GM18519 (cell line): Measurements from ENCODE around the gene MKNK1.

Experiments
- ATAC-seq: cut with Tn5 transposase; IDR thresholded peaks from one replicate; pipeline ENCODE4 v1.9.1; 2021; ENCODE audit warnings: mild to moderate bottlenecking, moderate library complexity; ENCODE audit not compliant: unreplicated experiment, low FRiP score

MKNK1 gene

DNA sequence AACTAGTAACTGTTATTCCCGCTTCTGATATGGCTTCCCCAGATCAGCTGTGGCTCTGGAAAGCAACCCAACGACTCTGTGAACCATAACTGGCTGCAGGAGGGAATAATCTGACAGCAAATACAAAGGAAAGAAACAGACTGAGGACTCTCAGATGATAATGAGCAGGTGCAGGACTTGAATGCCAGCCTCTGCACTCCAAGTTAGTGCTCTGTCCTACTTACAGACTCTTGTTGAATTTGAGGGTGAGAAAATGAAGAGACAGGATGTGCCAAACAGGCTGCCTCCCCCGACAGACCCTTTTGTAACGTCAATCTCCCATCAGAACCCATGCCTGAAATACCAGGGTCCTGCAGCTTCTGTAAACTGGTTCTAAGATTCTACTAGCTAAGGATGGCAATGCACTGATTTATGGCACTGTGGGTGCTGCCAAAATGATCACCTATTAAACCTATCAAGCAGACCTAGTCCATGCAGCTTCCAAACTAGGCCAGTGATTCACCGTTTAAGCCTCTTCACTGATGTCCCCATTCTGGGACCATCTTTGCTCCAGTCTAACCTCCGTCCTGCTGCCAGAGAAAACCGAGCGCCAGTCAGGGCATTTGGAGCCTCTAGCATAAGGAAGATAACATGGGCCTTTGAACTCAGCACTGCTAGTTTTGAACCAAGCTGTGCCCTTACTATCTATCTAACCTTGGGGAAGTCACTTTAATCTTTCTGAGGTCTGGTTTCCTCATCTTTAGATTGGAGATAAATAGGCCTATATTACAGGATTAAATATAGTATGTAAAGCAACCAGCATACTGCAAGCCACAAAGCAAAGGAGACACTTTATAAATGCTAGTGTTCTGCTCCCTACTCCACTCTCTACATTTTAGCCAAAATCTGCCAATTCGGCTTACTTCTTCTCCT is 4.8 kb downstream of the MKNK1 start:
- no peak for ATAC-seq

DNA sequence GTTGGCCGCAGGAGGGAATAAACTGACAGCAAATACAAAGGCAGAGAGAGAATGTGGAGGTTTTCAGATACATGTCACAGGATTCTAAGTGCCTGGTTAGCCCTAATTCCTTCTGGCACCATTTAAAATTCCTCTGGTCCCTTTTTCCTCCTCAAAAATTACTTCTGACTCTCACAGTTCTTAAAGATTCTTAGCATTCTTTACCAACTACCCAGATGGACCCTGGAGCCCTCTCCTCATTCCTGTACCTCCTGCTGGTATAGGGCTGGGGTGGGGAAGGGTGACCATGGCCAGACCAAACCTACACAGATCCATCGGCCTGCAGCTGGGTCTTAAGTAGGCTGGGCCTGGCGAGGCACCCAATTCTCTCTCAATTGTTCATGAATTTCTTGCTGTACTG is 7.2 kb downstream of the MKNK1 start:
- no peak for ATAC-seq

DNA sequence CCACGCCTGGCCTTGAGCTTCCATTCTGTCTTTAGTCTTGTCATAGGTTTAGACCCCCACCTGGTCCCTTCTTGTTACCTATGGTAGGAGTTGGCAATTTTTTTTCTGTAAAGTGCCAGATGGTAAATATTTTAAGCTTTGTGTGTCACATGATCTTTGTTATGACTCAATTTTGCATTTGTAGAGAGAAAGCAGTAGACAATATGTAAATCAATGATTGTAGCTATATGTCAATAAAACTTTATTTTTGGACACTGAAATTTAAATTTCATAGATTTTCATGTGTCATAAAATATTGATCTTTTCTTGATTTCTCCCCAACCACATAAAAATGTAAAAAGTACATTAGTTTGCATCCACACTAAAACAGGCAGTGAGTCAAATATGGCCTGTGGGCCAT is 8.0 kb downstream of the MKNK1 start:
- no peak for ATAC-seq

DNA sequence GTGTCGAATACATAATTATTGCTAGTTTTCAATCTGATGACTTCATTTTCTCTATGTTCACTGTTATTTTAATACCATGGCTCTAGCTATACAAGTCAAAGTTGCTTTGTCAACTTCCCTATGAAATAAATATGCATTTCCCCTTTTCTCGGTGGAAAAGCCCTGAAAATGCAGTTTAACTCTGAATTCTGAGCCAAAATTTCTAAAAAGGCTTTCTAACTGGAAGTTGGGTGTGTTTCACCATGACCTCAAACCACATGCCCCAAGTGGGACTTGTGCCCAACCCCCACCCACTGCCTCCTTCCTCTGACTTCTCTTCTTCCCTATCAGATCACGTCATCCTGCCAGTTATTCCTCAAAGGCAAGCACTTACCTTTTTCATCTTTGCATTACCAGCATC is 8.9 kb downstream of the MKNK1 start:
- no peak for ATAC-seq

DNA sequence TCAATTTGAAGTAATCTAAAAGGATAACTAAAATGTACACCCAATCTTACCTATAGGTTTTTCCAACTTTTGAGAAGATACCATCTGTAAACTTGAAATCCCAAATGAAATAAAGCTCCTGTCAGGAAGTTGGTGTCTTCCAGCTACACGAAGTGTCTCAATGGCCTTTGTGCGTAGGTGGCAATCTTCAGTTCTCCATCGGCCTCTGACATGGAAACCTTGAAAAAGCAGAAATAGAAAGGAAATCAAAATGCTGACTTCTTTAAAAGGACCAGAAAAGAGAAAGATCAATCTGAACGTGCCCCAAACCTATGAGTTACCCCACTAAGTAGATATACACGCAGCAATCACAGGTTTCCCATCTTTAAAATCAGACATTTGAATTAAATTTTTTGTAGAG is 10.0 kb downstream of the MKNK1 start:
- no peak for ATAC-seq

DNA sequence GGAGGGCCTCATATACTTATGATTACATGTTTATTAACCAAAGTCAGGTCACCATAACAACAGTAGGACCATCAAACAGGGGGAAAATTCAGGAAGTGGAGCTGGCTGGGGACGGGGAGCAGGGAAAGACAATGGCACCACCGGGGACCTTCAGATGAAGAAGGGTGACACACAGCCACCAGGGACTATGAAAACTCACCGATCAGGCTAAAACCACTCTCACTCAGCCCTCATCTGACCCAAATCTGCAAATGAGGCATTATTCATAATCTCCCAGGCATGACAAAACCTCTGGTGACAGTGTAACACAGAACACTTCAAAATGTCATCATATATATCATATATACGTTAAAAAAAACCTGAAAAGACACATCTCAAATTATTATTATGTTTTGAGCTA is 11.2 kb downstream of the MKNK1 start:
- no peak for ATAC-seq

DNA sequence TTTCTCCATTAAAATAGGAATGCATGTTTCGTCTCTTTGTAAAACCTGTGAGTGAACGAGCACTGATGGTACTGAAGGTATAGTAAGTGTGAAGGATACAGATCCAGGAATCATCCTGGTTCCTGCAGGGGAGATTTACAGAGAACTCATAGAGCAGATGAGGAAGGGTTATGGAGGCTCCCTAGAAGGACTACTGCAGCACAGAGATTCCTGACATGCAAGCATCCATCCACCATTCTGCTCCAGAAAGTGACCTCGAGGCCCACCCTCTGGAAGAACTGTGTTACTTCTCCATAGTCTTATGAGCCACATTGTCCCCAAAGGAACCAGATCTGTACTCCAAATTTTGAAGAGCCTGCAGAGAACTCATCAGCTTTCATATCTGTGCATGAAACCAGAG is 14.5 kb downstream of the MKNK1 start:
- no peak for ATAC-seq

DNA sequence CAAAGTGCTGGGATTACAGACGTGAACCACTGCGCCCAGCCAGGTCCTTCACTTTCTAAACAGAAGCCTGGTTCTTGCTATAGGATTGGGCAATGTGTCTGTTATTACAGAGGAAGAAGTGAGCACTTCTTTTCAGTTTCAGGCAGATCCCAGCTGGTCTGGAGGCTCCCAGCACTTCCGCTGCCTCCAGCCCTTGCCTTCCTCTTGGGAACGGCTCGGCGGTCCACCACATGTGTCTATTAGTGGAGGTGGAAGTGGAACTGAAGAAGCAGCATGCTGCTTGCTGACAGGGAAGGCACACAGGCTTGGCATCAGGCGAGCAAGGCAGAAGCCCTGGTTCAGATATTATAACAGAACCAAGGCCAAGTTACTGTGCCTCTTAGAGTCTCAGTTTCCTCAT is 17.0 kb downstream of the MKNK1 start:
- ATAC-seq = no peak

DNA sequence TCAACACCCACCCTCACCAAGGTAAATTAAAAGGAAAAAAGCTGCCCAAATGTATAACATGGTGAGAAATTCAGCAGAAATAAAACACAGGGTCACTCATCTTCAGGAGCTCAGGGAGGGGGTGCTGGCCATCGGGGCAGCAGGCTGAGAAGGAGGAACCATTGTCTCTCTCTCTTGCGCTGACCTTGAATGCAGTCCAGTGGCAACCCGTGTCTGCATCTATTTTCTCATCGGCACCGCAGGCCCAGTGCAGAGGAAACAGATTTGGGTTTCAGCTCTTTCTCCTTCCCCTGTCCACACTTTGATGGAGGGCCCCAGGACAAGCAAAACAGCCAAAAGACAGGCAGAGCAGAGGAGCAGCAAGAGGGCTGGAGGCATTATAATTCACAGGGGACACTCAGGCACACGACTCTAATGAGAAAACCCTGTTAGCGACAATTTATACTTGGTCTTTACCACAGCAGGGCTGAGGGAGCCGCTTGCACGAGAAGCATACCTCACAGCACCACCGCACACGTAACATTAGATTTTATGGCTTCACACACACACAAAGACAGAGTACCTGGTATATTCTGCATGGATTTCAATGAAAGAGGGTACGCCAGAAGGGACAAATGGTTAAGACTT is 18.6 kb downstream of the MKNK1 start:
- no peak for ATAC-seq

DNA sequence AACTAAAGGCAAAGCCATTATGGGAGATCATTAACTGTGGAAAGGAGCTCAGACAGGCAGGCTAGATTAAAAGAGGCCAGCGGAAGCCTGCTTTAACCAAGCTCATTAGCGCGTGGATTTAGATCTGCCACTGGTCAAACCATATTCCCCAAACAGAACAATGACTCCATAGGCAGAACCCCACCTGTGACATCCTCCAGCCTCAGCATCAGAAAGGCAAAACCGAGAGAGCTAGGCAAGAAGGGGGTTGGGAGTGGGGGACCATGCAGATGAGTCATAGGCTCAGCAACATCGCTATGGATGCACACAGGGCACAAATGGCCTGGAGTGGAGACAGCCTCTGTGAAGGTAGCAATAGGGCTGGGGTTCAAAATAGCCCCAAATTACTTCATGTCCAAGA is 20.6 kb downstream of the MKNK1 start:
- ATAC-seq = no peak

DNA sequence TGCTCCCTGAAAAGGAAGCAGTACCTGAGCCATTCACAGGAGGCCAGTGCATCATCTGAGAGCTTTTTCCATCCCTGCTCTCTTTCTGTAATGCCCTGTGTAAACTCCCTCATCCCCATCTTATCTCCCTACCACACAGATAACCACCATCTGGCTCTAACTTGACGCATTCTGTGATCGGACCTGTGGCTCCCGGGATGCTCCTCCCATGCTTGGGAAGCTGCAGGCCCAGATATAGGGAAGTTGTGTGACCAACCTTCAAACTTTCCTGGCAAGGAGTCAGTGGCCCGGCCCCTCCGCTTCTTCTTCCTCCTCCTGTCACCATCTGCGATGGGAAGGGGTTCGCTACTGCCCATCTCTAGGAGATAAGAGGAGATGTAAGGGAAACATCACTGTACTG is 21.1 kb downstream of the MKNK1 start:
- ATAC-seq = no peak

DNA sequence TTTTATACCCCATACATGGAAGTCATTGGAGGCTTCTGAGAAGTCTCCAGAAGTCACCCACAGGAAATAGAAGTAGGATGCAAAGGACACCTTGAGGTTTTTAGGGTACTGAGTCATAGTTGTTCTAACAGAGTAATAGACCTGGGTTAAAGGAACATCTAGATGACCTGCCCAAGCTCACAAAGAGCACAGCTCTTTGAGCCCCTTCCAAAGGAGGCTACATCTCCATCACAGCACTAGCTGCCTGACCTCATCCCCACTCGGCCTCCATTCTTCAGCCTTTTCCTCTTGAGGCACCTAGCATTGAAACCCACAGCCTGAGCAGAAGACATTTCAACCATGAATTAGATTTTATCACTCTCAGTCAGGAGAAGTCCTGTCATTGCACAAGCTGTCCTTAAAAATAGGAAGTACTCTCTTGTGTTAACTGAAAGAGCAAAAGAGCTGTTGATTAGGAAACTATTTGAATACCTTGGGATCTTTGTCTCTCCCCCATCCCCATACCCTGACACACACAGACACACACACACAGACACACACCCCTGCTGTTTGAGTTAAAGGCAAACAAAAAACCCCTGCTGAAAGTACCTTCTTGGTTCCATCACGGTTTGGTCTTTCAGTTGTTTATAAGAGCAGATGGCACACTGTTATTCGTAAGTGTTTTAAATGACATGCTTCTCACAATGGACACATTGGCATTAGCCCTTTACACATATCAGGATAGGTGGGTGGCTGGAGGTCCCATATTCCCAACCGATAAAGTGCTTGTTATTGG is 22.2 kb downstream of the MKNK1 start:
- no peak for ATAC-seq

DNA sequence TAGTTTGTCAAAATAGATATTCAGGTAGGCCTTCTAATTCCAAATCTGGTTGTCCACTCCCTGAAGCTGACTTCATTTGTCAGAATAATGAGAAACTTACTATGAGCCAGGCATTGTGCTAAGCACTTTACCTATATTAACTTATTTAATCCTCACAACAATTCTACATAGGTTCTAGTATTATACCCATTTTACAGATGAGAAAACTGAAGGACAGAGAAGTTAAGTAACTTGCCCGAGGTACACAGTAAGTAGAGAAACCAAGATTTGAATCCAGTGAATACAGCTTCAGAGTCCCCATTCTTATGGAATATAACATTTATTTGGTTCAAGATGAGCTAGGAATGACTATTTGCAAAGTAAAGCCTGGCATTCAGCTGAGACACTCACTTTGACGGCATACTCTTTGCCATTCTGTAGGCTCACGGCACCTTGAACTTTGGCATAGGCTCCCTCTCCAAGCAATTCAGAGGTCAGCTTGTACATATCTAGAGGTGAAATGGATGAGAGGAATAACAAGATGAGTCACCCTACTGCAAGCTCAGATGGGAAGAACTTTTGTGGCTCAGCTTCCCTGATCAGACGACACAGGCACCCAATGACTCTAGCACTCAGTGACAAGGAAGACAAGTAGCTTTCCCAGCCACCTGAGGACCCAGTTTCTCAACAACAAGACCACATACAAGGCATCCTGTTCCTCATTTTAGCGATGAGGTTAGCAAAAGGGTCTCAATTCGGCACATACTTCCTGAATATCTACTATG is 23.7 kb downstream of the MKNK1 start:
- ATAC-seq = no peak

DNA sequence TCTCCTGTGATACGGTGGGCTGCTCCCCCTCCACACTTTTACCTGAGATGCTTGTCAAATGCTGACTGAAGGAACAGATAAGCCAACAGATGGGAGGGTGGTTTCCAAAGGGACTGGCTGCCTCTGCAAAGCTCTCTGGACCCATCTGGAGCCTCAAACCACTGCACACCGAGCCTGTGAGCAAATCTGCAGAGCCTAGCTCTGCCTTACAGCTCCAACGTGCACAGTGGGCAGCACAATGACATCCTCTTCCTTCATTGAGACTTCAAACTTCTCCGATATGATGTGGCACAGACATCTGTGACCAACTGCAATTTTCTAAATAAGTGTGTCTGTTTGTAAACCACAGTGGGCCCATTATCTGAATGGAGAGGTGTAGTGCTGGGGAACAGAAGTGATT is 26.4 kb downstream of the MKNK1 start:
- ATAC-seq = no peak

DNA sequence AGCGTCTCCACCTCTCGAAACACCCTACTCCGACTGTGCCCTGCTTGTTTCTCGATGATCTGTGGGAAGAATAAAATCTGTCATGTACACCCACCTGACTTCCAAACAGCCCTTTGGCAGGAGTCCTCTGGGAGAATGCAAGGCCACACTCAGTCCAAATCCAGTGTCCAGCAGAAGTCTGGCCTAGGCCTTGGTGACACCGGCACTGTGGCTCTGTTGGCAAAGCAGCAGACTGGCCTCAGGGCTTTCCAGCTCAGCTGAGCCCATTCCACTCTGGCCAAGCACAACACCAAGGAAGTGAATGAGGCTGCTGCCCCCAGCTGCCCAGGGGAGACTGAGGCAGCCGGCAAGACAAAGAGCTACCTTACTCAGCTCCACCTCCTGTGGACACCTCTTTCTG is 27.5 kb downstream of the MKNK1 start:
- no peak for ATAC-seq

DNA sequence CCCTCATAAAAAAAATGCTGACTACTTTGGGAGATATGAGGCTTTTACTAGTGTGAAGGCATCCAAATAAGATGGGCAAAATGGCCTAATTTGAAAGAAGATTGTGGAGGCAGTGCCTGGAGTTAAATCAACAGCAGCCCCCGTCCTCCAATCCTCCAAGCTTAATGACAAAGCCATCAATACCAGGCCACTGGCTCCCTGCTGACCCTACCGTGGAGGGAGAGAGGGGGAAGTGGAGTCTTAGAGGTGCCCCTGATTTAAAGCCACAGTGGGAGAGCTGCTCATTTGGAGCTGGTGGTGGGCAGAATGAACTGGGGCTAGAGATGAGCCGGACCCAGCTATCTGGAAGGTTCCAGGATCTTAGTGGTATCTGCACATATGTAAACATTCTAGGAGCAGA is 28.3 kb downstream of the MKNK1 start:
- ATAC-seq = no peak

DNA sequence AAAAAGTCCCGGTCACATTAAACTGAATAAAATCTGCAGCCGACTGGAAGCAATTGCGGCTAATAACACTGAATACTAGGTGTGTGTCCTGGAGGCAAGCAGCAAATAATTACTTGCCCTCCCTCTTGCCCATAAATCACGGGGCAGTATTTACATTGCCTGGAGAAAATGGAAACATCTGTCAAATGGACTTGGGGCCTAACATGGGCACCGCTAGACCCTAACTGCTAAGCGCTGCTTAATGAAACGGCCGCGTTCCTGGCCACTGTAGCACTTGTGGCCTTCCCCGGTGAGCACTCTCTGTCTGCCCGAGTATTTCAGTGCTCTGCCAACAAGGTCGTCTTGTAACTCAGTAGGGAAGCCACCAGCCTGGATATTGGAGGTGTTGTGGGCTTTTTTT is 28.8 kb downstream of the MKNK1 start:
- ATAC-seq = no peak

DNA sequence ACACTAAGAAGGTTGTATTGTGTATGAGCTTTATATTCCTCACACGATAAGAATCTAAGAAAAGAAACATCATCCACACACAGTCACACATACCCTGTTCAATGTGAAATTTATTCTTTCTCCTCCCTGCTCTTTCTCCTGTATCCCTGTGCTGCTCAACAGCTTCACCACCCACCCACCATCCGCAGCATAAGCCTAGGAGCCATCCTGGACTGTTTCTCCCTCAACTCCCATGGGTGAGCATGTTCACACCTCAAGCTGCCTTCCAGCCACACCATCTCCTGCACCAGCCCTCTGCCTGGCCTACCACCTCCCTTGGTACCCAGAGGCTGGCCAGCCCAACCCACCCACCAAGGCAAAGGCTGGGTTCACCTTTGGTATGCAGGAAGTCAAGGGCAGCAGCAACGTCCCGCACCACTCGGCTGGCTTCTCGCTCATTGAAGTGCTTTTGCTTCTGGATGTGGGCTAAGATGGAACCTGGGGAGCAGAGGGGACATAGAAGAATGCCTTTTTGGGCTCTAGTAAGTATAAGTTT is 32.3 kb downstream of the MKNK1 start:
- ATAC-seq = no peak

DNA sequence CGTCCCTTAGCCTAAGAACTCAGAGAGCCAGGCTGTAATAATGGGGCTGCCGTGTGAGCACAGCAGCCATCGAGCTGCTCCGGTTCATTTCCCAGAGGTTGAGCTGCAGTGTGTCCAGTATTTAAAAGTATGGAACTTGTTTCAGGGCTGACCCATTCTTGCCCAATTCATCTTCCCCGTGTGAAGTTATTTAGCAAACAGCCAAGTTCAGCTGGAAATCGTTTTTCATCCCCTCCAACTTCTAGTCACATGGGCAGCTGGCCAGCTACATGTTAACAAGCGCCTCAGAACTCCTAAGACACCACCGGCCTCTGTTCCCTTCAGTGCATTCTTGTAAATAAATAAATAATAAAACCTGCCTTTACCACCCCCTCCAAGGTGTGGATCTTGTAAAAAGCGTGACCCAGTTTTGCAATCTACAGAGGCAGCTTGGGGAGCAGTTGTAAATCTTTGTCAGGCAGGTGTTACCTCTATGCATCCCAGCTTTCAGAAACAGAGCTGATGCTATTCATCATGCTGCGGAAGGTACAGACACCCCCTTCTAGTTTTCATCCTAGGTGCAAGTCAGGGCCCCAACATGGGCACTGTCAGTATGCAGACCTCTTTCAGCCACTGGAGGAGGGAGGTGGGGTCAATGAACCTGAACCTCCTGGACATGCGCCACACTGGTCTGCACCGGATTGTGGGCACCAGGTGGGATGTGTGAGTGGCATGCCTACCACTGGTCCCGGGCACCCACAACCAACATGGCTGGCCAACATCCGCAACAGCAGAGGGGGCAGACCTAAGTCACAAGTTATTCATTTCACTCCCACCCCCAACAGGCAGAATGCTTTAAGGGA is 34.0 kb downstream of the MKNK1 start:
- ATAC-seq = no peak

DNA sequence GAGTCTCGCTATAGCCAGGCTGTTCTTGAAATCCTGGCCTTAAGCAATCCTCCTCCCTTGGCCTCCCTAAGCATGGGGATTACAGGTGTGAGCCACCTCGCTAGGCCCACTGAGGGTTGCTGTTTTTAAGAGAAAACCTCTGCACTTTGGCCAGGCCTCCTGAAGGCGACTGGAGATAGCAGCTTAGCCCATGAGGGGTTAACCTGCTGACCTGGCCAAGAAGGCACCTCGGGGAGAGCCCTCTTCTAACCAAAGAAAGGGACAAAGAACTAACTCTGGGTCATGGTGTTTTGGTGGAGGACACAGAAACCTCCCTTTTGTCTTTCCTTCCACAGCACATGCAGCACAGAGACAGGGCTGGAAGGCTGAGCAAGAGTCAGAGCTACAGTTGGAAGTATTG is 35.0 kb downstream of the MKNK1 start:
- ATAC-seq = no peak
